DMS153 (cell line): ENCODE measurements around the gene KIAA1549.
"Not testable (repeated sequence)": the region's sequence is repeated elsewhere in the genome, so short reads cannot be mapped to it uniquely, and the experiment has no call there.

Experiments used
- DNase-seq: peaks from one replicate; lab custom pipeline; 2025; lab: John Stamatoyannopoulos, UW

KIAA1549 gene

DNA sequence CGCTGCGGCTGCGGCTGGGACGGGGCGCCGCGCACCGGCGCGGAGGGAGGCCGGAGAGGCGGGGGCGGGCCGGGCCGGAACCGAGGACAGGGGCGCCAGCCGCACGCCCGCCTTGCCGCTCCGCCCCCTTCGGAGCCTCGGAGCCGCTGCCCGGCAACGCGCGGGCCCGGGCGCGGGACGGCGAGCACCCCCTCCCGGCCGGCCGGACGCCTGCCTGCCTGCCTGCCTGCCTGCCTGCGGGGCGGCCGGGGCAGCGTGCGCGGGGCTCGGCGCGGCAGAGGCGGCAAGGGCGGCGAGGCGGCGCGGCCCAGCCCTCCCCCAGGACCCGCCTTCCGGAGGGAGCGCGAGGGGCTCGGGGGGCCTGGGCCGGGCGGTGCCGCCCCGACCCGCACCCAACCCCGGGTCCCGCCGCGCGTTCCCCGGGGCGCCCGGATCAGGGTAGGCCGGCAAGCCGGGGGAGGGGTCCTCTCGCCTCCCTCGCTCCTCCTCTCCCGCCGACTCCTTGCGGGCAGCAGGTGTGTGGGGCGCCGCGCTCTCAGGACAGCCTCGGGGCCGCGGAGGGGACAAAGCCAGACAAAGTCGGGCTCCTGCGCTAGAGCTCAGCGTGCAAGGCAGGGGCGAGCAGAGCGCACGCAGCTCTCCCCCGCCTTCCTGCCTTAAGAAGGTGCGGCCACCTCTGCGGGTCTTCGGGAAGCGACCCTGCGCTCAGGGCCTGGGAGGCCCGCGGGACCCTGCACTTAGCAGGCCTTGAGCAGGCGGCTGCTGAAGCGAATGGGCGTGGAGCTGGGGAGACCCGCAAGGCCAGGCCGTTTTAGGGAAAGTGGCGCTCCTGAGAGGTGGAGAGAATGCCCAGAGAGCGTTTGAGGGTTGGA lies at the start of gene KIAA1549:
TSS of gene KIAA1549 (minus strand) at position 58 of the 872 bp plus-strand sequence. CDS start 120 bp downstream, outside the sequence.
- peak; percentile 6 for DNase-seq

DNA sequence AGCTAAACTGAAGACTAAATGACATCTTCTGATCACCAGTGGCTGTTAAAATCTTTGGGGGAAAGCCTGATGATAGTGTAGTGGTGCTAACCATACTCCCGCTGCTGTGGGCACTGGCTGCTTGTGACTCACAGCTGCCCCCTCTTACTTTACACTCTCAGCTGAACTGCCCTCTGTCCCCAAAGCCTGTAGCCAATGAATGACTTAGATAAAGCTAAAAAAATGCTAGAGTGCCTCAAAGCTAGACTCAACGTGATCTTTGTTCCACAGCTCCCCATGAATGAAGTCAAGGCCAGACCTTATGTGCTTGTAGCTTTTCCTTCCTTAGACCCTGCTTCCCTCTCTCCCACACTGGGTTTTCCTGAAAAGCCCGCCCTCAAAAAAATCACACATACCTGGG lies 48.2 kb upstream of the KIAA1549 start:
- DNase-seq = no peak

DNA sequence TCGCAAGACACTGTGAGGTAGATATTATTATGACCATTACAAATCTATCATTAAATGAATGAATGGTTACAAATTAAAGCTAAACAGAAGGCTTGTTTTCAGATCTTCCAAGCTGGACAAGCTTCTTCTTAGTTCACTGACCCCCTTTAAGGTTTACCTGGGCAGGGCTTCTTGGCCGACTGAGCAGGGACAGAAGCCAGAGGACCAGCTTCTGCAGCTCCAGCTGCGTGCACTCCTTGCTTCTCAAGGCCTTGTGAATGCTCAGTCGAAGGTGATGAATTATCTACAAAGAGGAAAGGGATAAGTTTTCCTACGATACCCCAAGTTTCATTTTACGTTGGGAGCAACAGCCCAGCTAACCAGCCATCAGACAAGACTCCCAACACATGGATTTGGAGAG lies 45.4 kb upstream of the KIAA1549 start:
- no peak for DNase-seq

DNA sequence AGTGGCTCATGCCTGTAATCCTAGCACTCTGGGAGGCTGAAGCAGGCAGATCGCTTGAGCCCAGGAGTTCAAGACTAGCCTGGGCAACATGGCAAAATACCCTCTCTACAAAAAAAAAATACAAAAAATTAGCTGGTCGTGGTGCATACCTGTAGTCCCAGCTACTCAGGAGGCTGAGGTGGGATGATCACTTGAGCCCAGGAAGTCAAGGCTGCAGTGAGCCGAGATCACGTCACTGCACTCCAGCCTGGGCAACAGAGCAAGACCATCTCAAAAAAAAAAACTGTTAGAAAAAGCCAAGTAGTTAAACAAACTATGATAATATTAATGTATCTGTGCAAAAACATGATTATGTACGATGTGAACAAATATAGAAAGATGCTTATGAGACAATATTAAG lies 44.7 kb upstream of the KIAA1549 start:
- not testable (repeated sequence) for DNase-seq

DNA sequence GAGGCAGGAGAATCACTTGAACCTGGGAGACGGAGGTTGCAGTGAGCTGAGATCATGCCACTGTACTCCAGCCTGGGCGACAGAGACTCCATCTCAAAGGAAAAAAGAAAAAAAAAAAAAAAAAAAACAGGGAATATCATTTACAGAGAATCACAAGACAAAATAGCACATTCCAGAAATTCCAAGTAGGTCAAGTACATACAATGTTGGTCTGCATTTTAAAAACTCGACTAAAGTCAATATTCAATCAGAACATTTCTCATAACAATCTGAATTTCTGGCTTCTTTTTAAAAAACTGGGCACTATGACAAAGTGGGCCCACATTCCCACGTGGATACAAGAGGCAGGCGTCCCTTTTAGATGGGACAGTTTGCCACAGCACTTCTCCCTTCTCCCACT lies 41.9 kb upstream of the KIAA1549 start:
- DNase-seq = no peak

DNA sequence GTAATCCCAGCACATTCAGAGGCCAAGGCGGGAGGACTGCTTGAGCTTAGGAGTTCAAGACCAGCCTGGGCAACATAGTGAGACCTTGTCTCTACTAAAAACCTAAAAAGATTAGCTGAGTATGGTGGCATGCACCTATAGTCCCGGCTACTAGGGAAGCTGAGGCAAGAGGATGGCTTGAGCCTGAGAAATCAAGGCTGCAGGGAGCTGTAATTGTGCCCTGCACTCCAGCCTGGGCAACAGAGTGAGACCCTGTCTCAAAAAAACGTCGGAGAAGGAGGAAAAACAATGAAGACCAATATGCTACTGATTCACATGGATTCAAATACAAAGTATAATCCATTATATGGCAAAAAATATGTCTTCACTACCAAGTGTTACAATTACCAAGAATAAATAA lies 41.1 kb upstream of the KIAA1549 start:
- no peak for DNase-seq

DNA sequence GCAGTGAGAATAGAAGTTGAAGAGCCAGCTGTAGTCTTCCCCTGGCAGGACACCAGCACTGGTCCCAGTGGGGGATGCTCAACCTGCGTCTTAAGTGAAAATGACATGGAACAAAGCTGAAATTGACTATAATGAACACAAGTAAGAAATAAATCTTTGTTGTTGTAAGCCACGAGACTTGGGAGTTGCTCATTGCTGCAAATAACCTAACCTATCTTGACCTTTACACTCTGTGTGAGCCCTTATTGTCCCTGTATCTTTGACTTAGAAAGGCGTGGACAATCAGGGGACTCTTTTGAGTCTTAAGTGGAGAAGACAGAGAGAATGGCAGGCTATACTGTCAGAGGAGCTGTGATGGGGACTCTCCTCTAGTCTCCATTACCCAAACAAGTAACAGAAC lies 37.7 kb upstream of the KIAA1549 start:
- DNase-seq = no peak

DNA sequence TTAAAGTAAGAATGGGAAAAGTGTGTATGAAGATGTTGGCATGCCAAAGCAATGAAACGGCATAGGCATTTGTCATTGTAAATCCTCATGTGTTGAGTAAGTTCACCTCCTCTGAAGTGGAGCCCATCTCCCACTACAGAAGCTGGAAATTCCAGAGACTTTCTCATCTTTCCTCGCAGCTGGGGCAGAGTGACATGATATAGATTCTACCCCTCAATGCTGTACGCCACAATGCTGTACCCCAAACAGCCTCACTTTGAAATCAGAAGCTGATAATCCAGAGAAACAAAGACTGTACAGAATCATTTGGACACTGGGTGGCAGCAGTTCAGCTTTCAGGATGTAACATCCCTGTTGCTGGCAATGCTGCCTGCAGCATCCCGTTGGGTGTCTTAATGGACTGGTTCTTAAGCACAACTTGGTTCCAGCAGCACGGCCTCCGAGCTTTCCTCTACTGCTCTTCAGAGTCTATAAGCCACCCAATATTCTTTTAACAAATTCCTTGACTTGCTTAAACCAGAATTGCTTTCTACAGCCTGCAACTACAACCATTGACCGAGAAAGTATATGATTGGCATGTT lies 35.8 kb upstream of the KIAA1549 start:
- DNase-seq = peak; percentile 41

DNA sequence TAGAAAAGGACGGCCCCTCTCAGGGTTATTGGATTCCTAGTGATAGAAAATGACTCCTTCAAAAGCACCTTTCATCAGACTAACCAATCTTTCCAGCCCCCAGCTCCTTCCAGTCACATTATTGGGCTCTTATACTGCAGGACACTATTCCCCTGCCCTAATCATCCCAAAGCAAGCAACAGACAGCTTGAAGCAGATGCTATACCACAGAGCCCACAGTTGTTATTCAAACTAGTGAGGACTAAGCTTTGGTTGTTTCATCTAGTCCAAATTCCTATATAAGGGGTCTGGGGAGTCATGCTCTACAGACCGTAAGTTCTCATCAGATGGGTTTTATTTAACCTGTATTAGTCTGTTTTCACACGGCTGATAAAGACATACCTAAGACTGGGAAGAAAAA lies 30.2 kb upstream of the KIAA1549 start:
- no peak for DNase-seq

DNA sequence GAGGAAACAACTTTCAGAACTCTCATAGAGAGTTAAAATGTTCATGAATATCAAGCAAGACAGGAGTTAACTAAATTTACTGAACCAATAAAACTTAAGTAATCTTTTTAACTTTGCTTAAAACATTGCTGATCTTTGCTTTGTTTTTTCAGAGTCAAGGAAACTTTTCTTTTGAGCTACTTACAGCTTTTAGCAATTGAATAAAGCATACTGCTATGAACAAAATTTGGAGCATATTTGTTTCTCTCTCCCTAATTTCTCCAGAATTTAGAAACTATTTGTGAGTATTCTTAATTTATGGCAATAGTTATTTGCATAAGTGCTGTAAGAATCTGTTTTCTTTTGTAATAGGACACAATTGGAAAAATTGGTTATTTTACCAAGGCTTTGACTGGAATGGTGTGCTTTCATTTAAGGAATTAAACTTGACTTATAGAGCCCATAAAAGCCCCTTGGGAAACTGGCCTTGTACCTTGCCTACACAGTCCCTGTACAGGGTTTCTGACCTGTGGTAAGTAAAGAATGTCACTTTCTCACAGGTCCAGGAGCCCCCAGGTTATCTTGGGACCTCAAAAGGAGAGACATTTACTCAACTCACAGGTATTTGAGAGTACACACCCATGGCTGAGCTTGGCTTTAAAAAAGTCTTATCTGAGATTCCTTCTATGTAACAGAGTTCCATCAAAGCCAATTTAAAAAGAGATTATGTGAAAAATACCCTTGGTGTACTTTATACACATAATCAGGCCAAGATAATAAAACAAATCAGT lies 23.3 kb upstream of the KIAA1549 start:
- DNase-seq = no peak

DNA sequence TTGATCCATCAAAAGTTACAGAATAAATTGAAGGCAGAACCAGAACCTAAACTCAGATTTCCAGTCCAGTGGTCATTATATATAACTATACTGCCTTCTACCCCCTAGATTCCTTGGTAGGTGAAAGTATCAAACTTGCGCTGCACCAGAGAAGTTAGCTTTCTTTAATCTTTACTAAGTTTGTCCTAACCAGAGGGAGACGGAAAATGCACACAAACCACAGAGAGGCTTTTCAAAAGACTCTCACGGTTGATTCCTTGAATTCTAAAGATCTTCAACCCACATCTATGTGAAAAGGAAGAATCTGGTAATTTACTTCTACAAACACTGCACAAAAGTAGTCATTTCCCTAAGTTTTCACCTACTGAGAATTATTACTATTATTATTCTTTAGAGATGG lies 18.2 kb upstream of the KIAA1549 start:
- no peak for DNase-seq

DNA sequence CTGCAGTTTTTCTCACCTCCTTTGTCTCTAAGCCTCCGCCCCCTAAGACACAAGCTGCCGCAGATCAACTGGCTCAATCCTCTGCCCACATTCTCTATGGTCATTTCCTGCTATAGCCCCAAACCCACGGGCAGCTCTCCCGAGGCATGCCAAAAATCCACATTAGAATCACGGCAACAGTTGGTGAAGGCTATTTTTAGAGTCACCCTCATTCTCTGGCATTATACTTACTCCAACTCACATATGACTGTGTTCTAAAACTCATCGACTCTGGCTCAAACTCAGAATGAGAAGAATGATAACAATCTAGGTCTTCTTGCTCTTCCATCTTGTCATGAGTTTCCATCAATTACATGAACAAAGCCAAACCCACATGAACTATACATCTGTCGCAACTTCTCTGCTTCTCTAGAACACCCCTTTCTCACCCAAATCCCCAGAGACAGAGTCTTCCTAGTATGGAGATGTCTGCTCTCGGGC lies 10.9 kb upstream of the KIAA1549 start:
- no peak for DNase-seq

DNA sequence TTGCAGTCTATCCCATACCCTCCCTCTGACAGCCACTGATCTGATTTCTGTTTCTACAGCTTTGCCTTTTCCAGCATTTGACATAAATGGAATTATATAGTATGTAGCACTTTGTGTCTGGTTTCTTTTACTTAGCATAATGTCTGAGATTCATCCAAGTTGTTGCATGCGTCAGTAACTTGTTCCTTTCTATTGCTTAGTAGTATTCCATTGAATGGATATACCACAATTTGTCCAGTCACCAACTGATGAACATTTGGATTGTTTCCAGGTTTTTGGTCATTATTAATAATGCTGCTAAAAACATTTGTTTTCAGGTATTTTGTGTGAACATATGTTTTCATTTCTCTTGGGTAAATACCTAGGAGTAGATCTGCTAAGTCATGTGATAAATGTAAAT lies 6.5 kb upstream of the KIAA1549 start:
- no peak for DNase-seq

DNA sequence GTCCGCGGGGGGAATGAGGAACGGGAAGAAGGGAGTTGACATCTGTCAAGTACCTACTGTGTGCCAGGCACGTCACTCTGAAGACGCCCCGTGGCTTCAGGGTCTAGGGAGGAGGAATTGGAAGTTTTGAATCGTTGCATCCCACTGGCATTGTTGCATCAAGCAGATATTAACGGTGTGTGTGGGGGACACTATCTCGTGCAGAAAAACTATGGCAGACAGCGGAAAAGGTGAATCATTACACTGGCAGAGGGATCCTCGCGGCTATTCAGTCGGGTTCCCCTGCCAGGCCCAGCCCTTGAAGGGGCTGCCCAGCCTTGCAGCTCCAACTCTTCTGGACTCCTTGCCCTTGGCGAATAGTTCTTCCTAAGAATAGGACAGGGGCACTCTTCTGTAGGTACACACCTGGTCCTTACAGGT lies 1.0 kb upstream of the KIAA1549 start:
- DNase-seq = no peak

DNA sequence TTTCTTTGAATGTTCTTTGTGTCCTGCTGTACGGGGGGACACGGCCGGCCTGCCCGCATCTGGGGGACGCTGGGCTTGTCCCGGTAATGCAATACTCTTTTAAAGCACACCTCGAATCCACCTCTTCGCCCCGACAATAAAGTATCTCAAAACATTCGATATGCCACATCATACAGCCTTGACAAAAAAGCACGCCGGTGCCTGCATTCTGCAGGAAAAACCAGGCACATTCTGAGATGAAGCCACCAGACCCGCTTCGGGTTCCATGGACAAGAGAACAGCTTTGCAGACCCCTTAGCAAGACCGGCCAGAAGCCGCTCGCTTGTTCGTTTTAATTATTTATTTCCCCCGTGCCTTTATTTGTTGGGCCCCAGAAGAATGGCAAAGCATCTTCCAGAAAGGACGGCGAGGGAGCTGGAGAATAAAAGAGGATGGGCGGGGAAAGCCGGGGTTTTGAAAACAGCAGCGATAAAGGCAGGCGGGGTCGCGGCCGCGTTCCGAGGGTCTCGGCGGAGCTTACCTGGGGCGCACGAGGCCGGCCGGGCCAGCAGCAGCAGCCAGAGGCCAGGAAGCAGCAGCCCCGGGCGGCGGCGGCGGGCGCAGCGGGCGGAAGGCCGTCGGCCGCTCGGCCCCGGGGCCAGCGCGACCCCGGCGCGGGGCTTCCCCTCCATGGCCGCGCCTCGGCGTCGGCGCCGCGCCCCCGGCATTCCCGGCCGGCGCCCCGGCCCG lies 462 bp downstream of the KIAA1549 start:
- DNase-seq = no peak

DNA sequence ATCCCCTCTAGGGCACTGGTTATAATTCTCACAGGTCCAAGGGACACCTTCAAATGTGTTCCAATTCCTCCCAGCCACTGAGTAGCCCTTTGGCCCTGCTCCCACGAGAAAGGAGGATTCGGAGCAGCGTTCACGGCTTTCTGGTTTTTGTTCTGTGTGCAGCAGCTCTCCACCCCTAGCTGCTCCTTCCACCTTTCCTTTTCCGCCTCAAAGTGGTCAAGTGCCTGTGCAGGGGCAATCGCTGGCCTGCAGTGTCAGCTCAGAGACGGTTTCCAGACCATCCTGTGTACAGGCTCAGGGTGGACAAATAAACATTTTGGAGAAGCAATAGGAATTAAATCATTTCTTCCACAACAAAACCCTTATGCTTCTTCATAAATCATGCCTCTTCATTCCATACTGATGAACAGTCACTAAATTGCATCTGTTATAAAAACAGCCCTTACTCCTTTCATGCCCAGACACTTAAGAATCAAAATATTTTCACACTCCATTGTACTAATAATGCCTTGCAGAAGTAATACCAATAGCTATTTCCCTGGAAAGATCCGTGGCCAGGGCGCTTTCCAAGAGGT lies 1.1 kb downstream of the KIAA1549 start:
- DNase-seq = no peak

DNA sequence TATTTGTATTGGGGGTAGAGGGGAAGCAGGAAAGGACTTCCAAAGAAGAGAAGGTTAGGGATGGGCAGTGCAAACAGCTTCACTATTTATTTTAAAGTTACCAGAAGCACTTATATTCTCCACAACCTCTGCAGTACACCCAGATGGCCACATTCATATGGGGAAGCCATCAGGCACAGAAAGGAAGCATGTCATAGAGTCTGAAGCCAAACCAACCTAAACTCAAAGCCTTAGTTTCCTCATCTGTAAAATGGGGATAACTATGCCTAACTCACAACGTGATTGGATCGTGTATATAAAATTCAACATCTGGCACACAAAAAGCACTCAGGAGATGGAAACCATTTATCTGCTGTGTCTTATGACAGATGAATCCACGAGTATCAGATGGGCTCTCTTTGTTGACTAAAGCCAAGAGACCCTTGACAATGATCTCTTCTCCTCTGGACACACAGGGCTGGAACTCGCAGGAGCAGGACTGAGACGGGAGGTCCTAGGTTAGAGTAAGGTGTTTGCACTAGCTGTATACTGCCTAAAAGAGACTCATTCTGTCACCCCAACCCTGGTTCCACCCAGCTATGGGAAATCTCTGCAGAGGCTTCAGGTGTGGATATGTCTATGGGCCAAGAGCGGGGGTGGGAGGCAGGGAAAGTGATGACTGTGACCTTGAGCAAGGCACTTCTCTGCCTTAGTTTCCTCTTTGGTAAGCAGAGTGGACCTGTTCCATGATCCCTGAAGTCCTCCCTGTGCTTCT lies 1.8 kb downstream of the KIAA1549 start:
- no peak for DNase-seq

DNA sequence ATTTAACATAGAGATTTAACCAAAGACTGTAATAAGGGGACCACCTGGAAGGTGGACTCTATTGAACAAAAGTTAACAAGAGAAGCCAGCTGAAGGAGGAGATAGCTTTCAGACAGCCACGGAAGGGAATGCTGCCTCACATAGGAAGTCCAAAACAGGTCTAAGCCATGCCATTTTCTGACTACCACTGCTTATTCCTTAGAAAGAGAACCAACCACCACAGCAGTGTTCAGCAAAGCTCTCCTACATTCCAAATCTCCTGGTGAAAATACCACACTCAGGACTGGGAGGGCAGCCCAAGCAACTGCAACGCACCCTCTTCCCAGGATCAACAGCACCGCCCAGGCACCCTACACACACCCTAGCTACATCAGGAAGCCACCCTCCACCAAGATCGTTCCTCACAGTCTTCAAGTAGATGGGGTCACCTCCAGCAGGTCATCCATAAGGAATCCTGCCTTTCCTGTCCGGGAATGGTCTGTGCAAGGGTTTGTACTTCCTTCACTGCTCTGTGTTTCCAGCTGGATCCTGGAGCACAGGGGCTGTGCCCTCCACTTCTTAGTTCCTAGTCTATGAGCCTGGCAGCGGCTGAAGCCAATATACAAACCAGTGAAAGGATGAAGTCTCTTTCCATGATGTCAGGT lies 2.5 kb downstream of the KIAA1549 start:
- DNase-seq = peak; percentile 37

DNA sequence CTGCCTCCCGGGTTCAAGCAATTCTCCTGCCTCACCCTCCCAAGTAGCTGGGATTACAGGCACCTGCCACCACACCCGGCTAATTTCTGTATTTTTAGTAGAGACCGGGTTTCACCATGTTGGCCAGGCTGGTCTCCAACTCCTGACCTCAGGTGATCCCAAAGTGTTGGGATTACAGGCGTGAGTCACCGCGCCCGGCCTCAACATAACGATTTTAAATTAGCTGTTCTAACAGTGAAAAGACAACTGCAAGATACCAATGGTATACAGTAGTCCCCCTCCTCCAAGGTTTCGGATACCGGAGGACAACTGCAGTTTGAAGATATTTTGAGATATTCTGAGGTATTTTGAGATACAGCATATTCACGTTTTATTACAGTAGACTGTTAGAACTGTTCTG lies 5.0 kb downstream of the KIAA1549 start:
- DNase-seq = not testable (repeated sequence)

DNA sequence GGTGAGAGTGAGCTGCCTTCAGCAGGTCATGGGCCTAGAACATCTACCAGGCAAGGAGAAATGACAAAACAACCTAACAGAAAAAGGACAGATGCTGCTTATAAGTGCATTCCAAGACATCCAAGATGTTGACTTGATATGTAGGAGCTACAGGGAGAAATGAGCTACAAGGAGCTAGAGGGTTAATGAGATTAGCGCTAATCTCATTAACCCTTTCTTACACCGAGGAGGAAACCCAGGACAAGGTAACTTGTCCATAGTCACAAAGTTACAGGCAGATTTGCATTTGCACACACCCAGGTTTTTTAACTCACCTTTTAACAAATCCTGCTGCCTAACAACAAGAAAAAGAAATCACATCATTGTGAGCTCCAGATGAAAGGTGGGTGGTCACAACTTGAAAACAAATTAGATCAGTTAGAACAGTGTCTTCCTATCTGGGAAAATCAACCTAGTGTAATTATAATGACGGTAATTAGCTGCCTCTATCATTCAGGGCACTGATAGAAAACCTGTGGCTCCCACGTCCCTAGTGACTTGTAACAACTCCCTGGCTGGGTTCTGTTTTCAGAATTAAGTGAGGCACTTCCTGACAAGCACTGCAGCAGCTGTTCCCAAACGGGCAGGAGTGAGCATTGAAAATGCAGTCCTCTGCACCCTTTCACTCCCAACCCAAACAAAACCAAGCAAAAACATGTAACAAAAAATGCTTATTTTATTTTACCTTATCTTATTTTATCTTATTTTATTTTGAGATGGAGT lies 5.7 kb downstream of the KIAA1549 start:
- DNase-seq = peak; percentile 59
